GM18517 (cell line): ENCODE measurements around the gene KLK7.

Experiments used
- ATAC-seq: cut with Tn5 transposase; IDR thresholded peaks from one replicate; pipeline ENCODE4 v1.9.1; 2021; ENCODE audit warnings: mild to moderate bottlenecking, moderate library complexity; ENCODE audit not compliant: unreplicated experiment

Gene KLK7

GRCh38 chr19:50939596-50939995, 44.1 kb downstream of the KLK7 start:
- no peak for ATAC-seq

- ATAC-seq = no peak
Measured at GRCh38 chr19:50933640-50934039, 50.1 kb downstream of the KLK7 start.

- ATAC-seq = no peak
Measured at GRCh38 chr19:50932690-50933083, 51.0 kb downstream of the KLK7 start.

DNA sequence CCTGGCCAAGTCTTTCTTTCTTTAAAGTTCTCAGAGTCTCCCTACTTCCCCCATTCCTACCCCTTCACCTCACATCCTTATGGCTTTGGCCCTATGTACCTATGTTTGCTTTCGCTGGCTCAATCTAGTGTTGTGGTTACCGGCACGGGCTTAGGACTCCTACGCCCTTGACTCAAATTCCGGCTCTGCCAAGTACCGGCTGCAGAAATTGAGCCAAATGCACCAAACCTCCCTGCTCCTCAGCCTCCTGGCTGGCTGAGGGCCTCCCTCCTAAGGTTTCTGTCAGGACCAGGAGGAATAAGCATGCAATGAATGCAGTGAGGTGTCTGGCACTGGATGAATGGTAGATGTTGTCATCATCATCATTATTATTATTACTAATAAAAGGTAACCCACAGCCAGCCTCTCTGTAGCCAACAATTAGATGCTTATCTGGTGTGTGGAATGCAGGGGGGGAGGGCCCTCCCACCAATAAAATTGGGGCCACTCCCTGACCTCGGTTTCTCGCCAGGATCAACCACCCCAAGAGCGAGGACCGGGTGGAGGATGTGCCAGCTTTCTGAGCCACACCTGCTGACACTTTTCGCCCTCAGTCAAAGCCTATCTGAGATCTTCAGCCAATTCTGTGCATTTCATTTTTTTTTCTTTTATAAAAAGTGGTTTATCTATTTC, 51.6 kb downstream of the KLK7 start:
- ATAC-seq = no peak

- no peak for ATAC-seq
Measured at GRCh38 chr19:50931023-50931422, 52.7 kb downstream of the KLK7 start.

GRCh38 chr19:50928831-50929230, 54.9 kb downstream of the KLK7 start:
- ATAC-seq = no peak
